Measurements from ENCODE around the gene SYNC.

The SYNC gene

DNA sequence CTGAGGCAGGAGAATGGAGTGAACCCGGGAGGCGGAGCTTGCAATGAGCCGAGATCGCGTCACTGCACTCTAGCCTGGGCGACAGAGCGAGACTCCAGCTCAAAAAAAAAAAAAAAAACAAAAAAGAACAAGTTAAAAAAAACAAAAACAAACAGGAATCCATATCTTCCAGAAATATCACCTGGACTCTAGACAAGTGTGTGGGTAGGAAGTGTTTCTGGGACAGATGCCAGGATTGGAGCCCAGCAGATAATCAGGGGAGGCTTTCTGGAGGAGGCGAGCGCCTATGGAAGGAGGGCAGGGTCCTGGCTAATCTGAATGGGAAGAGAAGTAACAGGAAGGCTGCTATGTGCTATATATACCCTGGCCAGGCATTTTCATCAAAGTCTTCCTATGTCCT, 43.6 kb upstream of the SYNC start:
- no peak for TF ChIP-seq ZNF8 (CRISPR knock-in tag; IDR thresholded peaks at IDR 0.05)
- no peak for TF ChIP-seq CREB5 (CRISPR knock-in tag; IDR thresholded peaks at IDR 0.05; ENCODE audit: low read depth)
- no peak for TF ChIP-seq ZNF70 (CRISPR knock-in tag; IDR thresholded peaks at IDR 0.05)
- TF ChIP-seq OSR1 (CRISPR knock-in tag; IDR thresholded peaks at IDR 0.05): no peak
- no peak for TF ChIP-seq CSDC2 (CRISPR knock-in tag; IDR thresholded peaks at IDR 0.05)
- TF ChIP-seq GLIS3 (CRISPR knock-in tag; IDR thresholded peaks at IDR 0.05): no peak
- TF ChIP-seq ZFP3 (CRISPR knock-in tag; IDR thresholded peaks at IDR 0.05): no peak
- no peak for TF ChIP-seq RARB (CRISPR knock-in tag; IDR thresholded peaks at IDR 0.05)
- TF ChIP-seq TCF4 (CRISPR knock-in tag; IDR thresholded peaks at IDR 0.05; ENCODE audit: borderline replicate concordance): no peak
- no peak for TF ChIP-seq TOX (CRISPR knock-in tag; IDR thresholded peaks at IDR 0.05; ENCODE audit: borderline replicate concordance)
- no peak for TF ChIP-seq PATZ1 (CRISPR knock-in tag; IDR thresholded peaks at IDR 0.05; ENCODE audit: borderline replicate concordance)
- no peak for TF ChIP-seq BACH2 (CRISPR knock-in tag; IDR thresholded peaks at IDR 0.05; ENCODE audit: borderline replicate concordance)
- no peak for TF ChIP-seq CSRNP3 (CRISPR knock-in tag; IDR thresholded peaks at IDR 0.05)
- no peak for TF ChIP-seq ARNTL (CRISPR knock-in tag; IDR thresholded peaks at IDR 0.05; ENCODE audit: borderline replicate concordance, low read depth)
- no peak for TF ChIP-seq ESRRG (CRISPR knock-in tag; IDR thresholded peaks at IDR 0.05)
- no peak for TF ChIP-seq POU6F1 (CRISPR knock-in tag; IDR thresholded peaks at IDR 0.05; ENCODE audit: borderline replicate concordance, low read depth)
- no peak for TF ChIP-seq PPARA (CRISPR knock-in tag; IDR thresholded peaks at IDR 0.05; ENCODE audit: borderline replicate concordance)
- TF ChIP-seq ZNF565 (CRISPR knock-in tag; conservative IDR thresholded peaks at IDR 0.05; ENCODE audit: low read depth): no peak
- TF ChIP-seq ZC3H10 (CRISPR knock-in tag; IDR thresholded peaks at IDR 0.05): no peak
- TF ChIP-seq ISL1 (CRISPR knock-in tag; IDR thresholded peaks at IDR 0.05): no peak
- ATAC-seq: no peak

DNA sequence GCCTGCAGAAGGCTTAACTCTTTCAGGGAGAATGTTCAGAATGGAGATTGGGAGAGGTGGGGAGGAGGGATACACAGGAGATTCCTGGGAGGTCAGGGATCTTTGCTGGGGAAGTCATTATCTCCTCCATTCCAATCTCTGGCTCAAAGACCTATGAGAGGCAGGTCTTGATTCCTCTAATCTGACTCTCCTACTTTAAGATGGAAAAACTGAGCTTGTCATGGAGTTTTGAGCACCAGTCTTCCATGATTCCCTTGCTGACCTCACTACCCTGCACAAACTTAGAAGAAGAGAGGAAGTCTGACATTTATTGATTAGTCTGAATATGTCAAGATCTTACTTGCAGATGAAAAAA, 41.5 kb upstream of the SYNC start:
- TF ChIP-seq TCF4 (CRISPR knock-in tag; IDR thresholded peaks at IDR 0.05; ENCODE audit: borderline replicate concordance): no peak
- TF ChIP-seq CSRNP3 (CRISPR knock-in tag; IDR thresholded peaks at IDR 0.05): no peak
- TF ChIP-seq RARB (CRISPR knock-in tag; IDR thresholded peaks at IDR 0.05): no peak
- TF ChIP-seq ZNF565 (CRISPR knock-in tag; conservative IDR thresholded peaks at IDR 0.05; ENCODE audit: low read depth): no peak
- TF ChIP-seq ISL1 (CRISPR knock-in tag; IDR thresholded peaks at IDR 0.05): no peak
- TF ChIP-seq PATZ1 (CRISPR knock-in tag; IDR thresholded peaks at IDR 0.05; ENCODE audit: borderline replicate concordance): no peak
- no peak for TF ChIP-seq TOX (CRISPR knock-in tag; IDR thresholded peaks at IDR 0.05; ENCODE audit: borderline replicate concordance)
- no peak for TF ChIP-seq ESRRG (CRISPR knock-in tag; IDR thresholded peaks at IDR 0.05)
- TF ChIP-seq TSHZ2 (CRISPR knock-in tag; IDR thresholded peaks at IDR 0.05): no peak
- TF ChIP-seq OSR1 (CRISPR knock-in tag; IDR thresholded peaks at IDR 0.05): no peak
- no peak for TF ChIP-seq ZC3H10 (CRISPR knock-in tag; IDR thresholded peaks at IDR 0.05)
- no peak for TF ChIP-seq POU6F1 (CRISPR knock-in tag; IDR thresholded peaks at IDR 0.05; ENCODE audit: borderline replicate concordance, low read depth)
- no peak for TF ChIP-seq ARNTL (CRISPR knock-in tag; IDR thresholded peaks at IDR 0.05; ENCODE audit: borderline replicate concordance, low read depth)
- TF ChIP-seq CSDC2 (CRISPR knock-in tag; IDR thresholded peaks at IDR 0.05): no peak
- no peak for TF ChIP-seq ZFP3 (CRISPR knock-in tag; IDR thresholded peaks at IDR 0.05)
- TF ChIP-seq PPARA (CRISPR knock-in tag; IDR thresholded peaks at IDR 0.05; ENCODE audit: borderline replicate concordance): no peak
- no peak for ATAC-seq

Measured in SK-N-SH treated with all-trans-retinoic acid at 6 μM for 48 hours (cell line).